ENCODE data around the gene ZNF407.

ZNF407 gene

DNA sequence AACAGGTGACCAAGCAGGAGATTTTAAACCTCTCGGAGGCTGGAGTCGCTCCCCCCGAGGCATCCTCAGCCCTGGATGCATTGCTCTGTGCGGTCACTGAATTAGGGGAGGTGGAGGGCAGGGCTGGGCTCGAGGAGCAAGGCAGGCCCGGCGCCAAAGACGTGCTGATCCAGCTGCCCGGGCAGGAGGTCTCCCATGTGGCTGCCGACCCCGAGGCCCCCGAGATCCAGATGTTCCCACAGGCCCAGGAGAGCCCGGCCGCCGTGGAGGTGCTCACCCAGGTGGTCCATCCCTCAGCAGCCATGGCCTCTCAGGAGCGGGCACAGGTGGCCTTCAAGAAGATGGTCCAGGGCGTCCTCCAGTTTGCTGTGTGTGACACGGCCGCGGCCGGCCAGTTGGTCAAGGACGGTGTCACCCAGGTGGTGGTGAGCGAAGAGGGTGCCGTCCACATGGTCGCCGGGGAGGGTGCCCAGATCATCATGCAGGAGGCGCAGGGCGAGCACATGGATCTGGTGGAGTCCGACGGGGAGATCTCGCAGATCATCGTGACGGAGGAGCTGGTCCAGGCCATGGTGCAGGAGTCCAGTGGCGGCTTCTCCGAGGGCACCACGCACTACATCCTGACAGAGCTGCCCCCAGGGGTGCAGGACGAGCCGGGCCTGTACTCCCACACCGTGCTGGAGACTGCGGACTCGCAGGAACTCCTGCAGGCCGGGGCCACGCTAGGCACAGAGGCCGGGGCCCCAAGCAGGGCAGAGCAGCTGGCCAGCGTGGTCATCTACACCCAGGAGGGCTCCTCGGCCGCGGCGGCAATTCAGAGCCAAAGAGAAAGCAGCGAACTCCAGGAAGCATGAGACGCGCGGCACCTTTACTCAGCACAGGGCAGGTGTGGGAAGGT is 466.2 kb downstream of the ZNF407 start:
- no peak for DNase-seq

DNA sequence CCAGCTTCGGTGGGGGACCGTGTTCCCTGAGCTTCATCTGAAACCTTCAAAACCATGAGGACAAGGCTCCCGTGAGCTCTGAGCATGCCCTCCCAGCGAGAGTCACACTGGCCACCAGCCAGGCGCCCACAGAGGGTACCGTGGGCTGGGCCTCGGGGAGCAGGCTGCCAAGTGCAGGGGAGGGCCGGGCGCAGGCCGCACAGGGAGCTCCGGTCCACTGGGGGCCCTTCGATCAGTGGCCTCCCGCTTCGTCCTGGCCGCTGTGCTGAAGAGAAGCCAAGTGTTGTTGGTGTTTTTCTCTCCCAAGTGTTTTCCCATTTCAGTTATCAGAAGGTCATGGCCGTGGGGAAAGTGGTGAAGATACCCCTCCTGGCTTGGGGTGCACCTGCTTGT is 466.8 kb downstream of the ZNF407 start:
- no peak for DNase-seq

DNA sequence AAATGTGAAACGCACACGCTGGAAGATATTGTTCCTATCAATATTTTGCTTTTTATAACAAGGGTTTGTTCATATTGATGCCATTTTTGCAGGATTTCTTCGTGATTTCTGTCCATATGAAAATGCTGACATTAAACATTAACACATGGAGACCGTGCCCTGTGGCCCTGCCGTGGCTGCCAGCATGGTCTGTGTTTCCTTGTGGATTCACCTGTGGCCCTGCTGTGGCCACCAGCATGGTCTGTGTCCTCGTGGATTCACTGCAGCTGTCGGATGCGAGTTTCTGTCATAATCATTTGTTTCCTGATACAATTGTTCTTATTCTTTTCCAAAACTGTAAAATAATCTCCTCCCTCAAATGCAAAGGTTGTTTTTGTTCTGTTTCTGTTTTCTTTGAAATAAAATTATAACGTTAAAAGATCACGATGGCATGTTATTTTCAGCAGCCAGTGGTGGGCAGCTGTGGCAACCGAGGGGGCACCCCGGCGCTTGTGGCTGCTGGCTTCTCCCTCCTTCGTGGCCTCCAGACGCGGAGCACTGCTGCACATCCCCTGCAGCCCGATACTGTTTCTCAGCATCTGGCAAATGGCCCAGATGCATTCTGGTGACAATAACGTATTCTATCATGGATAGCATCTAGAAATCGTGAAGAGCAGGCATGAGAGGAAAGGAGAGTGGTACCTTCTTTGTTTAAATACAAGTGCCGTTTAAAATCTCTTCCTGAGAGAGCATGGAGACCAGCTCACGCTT is 467.8 kb downstream of the ZNF407 start:
- no peak for DNase-seq

DNA sequence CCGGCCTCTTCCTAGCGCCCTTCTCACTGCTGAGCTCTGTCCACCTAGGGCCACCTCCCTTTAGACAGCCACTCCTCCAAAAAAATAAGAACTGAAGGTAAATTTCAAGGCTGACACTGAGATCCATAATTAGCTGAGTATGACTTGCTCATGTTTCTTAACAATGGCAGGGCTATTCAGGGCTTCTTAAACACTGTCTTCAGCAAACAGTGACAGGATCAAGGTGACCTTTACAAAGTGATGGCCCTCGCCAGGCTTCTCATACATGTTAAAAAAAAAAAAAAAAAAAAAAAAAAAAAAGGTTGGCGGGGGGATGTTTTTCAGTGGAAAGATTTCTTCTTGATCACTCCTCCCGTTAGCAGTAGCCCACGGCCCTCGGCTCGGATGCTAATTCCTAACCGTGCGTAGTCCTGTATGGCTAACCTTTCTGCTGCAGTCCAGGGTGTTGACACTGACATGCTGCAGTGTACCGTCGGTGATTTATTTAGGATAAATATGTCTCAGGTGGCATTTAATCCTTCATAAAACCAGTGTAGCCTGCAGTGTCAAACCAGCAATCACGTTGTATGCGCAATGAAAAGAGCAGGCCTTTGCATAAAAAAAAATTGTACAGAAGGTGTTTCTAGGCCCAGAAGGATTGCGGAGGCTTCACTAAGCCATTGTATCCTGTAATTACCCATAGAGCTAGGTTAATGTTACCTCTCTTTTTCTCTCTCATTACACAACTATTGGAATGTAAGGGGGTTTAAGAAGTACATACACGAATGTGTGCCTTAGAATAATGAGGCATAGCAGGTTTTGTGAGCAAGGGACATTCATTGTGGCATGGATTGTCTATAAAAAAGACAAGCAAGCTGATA is 468.6 kb downstream of the ZNF407 start:
- no peak for DNase-seq

DNA sequence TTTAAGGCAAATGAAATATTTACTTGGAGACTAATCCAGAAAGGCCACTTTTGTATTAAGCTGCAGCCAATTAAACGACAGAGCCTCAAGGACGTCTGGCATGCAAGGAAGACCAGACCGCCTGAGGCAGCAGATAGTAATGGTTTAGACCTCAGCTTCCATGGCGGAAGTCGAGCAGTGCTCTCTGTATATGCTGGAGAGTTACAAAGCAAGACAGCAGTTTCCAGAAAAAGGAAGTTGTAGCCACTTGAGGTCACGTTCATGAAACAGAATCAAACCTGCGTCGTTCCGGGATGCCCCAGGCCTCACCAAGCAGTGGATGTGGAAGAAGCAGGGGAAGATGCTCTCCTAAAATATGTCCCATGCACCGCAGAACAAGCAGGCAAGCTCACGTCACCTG is 469.3 kb downstream of the ZNF407 start:
- DNase-seq = no peak

DNA sequence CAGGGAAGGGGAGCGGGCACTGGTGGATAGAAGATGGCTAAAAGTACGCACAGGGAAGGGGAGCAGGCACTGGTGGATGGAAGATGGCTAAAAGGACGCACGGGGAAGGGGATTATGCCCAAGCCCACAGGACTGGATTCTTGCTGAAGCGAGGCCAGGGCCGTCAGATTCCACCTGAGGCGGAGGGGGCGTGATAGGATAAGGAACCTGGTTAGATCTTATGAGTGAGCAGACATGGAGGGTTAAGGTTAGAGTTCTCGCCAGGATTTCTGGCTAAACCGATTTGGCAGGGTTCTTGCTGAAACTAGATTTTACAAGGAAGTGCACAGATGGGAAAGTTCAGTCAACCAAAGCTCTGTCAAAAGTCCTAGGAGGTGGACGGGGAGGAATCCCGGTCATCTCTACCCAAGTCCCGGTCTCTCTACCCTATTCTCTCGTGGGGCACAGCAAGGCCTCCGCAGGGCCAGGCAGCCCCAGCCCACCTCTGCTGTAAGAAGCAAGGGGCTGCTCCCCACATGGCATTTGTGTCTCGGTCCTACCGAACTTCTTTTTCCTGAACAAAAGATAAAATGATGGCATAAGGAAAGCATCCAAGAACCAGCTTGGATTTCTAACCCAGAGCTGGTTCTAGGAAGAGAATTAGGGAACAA is 470.5 kb downstream of the ZNF407 start:
- DNase-seq = no peak

DNA sequence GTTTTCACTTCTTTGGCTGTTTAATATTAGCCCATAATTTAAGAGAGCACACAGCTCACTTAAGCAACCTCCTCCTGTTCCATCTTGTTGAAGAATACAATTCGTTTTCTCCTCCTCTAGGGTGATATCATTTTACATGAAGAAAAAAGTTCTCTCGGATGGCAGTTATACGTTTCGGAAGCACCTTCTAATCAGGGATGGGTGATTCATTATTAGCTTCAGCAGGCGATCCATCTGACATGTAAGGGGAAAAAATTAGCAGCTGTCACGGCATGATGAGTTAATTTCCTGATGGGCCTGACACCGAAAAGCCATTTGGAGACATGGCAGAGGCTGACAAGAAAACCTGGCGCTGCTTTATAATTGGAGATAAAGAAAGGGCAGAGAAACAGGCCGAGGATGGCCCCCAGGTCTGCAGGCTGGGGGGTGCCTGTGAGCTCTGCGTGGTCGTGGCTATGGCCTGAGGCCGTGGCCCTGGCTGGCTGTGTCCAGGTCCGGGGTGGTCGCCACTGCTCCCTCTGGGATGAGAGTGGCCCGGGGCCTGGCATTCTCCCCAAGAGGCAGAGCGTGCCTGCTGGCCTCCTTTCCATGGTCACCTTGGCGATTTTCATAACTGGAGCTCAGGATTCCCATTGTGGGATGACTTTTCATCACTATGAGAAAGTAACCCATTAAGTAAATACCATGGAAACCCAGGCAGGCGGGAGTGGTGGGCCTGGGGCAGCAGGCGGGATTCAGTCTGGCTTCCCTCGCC is 471.2 kb downstream of the ZNF407 start:
- no peak for DNase-seq

DNA sequence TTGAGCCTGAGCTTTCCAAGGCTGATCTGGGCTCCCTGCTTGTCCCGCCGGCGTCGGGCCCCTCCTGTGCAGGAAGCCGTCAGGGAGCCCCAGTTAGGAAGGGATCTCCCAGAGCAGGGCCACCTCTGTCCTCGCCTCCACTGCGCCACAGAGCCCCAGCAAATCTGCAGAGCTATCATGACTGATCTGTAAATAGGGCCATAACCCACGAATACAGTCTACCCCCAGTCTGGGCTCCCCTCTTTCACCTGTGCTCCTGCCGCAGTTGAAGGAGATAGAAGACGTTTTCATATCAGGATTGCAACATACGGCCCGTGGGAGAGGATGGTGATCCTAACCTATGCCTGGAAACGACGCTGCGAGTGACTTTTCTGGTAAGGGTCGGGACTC is 472.6 kb downstream of the ZNF407 start:
- DNase-seq = no peak

DNA sequence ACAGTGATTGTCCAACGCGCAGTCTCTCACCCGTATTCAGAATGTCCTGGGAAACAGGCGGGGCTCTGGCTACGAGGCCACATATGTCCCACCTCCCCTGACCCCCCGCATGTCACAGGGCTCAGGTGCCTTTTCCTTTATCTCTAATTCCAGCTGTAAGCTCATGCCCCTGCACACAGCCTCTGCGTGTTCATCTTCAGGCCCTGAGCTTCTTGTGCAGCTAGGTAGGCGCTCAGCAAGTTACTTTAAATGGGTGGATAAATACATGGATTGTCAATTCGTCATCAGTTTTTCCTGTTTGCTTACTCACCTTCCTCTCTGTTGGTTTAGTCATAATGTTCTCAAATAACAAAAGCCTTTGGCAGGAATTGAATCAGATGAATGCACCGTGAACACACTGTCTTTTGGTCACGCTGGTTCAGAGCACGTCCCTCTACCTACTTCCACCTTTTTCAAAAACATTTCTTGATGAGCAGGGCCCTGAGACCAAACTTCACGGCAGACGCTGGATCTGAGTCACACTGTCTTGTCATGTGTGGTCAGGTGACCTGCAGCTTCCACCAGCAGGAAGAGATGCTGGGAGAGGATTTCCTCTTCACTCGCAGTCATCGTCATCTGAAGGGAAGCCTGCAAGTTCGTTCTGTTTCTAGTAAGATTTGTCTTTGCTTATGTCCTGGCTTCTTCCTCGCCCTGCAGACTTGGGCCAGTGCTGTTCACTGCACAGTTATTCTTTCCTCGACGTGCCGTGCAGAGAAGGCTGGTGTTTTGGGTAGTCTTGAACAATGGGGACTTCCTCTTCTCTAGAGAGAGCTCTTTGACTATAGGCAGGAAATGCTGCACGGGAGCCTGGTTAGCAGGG is 473.2 kb downstream of the ZNF407 start:
- DNase-seq = peak; percentile 48

DNA sequence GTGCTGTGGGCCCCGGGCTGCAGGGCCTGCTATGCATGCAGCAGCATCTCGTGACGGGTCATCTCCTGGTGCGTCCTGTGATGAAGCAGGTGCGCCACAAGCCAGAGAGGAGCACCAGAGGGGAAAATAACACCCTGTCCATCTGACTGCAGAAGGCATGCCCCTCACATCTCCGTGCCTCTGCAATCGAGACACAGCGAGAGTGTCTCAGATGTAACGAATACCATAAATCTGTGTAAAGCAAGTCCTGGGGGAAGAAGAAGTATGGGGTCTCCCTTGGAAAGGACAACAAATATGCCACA is 473.8 kb downstream of the ZNF407 start:
- no peak for DNase-seq

DNA sequence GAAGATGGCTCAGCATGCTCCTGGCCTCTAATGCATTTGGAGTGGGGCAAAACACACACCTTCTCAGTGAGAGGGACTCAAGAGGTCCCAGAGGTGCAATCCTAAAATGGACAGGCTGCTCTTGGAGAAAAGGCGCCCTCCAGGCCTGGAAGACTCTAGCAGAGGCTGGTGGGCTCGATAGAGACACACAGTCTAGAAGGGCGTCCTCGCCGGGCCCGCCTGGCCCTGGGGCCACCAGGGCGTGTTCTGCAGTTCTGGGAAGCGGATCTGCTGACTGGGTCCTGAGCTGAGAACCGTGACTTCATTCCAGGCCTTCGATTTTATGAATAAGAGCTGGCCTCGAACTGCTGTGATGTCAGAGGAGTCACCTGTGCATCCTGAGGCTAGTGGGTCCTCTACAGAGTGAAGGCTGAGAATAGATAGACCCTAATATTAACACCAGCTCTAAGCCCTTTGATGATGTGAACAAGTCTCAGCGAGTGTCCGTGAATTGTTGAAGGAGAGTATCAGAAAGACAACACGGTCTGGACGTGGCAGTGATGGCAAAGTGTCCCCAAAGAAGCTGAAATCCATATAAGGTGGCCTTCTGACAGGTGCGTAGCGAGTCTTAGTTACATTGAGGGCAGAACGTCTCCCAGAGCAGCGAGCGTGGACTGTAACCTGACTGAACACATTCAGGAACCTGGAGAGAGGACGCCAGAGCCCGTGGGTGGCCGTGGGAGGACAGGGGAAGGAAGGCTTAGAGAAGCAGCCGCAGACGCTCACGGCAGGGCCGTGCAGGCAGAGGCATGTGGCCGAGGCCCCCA is 474.4 kb downstream of the ZNF407 start:
- DNase-seq = no peak

DNA sequence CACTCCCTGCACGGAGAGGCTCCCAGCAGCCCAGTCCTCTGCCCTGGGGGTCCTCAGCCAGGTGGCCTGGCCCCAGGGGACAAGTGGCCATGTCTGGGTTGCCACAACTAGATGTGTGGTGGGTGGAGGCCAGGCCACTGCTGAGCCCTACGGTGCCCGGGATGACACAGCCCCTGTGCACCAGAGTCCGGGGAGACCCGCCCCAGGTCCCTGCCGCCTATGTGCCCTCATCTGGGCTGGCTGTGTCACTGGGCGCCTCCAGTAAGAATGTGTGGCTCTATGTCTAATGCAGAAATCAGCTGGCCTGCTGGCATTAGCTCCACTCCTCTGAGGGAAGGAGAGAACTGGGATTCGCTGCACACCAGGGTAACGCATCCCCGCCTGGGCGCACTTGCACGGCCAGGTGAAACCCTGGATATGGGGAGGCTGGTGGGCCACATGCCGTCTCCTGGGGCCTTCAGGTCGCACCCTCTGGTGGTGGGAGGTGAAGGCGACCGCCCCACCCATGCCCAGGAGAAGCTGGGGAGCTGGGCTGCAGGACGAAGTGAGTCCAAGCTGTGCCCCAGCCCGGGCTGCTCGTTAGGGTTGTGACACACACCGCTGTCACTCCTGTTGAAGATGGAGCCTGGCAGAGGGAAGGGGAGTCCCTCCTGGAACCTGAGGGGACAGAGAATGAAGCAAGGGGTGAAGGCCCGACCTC is 475.2 kb downstream of the ZNF407 start:
- DNase-seq = no peak

DNA sequence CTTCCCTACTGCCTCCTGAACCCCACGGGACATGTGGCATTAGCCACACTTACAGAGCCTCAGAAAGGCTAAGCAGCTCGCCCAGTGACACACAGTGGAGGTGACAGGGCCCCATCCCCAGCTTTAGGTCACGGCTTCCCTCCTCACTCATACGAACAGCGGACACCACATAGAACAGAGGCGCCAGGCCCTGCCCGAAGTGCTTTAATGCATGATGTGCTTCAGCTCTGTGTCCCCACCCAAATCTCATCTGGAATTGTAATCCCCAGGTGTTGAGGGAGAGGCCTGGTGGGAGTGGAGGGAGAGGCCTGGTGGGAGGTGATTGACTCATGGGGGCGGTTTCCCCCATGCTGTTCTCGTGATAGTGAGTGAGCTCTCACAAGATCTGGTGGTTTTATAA is 476.0 kb downstream of the ZNF407 start:
- no peak for DNase-seq

DNA sequence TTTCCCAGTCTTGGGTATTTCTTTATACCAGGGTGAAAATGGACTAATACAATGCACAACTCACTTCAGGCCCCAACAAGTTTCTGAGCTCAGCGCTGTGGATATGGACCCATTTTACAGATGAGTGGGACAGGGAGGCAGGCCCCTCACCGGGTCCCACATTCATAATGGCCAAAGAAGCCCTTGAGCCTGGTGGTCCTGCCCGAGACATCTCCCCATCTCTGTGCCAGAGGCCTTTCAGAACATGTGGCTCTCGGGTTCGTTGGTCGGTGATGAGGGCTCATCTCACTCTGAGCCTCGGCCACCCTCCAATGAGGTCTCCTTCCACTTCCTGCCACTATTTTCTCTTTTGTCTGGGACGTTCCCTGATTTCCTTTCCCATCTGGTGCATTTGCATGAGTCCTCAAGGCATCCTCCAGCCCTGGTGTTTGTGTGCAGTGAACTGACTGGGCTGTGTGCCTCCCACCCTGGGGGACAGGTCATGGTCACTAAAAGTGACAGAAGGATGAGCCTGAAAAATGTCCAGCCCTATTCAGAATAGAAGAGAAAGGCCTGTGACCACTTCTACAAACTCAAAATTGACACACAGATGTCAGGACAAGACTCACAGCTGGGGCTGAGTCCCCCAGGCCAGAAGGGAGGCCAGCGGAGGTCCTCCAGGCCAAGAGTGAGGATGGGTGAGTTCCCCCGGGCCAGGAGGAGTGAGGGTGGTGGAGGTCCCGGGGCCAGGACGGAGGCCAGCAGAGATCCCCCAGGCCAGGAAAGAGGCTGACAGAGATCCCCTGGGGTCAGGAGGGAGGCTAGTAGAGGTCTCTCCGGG is 476.7 kb downstream of the ZNF407 start:
- no peak for DNase-seq

DNA sequence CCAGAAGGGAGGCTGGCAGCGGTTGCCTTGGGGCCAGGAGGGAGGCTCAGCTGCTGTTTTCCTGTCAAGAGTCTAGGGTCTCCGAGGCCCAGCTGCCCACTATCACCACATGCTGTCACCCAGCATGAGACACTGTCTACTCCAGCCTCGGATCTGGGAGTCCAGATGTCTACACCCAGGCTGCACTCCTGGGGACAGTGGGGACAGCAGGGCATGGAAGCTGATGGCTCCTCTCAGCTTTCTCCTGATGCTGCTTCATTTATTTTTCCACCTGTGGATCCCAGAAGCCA is 477.3 kb downstream of the ZNF407 start:
- DNase-seq = no peak

DNA sequence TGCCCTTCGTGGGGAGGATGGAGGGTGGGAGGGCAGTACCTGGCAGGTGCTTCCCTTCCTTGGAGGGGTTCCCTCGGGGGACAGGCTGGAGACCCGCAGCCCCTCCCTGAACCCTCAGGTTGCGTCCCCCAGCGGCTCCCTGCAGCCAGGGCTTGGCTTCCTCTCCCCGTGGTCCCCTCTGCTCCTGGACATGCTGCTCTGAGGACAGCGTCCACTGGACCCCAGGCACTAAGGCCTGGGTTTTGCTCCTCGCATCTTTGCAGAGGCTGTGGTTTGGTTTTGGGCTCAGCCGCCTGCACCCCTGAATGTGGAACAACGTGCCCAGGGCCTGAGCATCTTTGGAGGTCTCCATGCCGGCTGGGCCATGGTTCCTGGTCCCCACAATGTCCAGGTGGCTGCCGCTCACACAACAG is 477.8 kb downstream of the ZNF407 start:
- no peak for DNase-seq

DNA sequence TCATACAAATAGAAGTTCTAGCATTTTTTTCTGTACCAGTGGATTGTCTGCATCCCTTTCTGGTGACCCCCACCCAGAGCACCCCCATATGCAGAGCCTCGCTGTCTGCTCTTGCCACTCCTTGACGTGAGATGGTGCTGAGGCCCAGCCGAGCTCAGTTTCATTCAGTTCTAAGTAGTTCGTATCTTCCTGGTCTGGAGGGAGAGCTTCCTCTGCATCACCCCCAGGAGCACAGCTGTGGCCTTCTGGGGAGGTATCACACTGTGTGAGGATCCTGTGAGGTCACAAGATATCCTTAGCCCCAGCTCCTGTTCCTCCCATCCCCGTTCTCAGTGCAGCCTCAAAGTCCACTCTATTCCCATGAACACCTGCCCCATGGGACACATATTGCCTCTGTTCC is 478.6 kb downstream of the ZNF407 start:
- no peak for DNase-seq

DNA sequence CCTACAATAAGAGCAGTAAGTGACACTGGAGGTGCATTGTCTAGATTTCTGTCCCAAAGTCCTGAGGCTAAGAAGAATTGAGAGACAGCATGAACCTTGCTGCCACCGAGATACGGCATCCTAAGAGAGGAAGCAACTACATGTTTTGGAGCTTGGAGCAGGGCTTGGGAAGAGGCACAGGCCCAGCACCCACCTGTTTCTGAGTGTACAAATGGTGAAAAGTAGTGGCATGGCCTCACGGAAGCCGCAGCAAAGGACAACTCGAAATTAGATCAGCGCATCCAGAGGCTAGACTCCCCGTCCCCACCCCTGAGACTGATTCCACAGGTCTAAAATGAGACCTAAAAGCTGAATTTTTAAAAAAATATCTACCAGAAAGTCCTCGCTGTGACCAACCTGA is 483.8 kb downstream of the ZNF407 start:
- no peak for DNase-seq

DNA sequence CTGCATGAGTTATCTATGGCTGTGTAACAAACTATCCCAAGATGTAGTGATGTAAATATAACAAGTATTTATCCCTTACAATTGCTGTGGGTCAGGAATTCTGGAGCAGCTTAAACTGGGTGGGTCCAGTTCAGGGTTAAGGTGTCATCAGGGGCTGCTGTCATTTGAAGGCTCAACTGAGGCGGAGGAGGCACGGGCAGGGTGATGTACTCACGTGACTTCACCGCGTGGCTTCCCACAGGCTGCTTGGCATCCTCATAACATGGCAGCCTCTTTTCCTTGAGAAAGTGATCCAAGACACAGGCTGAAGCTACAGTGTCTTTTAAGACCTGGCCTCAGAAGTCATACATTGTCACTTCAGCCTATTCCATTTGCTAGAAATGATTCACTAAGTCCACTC is 485.5 kb downstream of the ZNF407 start:
- no peak for DNase-seq

Data from NCI-H1417 treated with DMSO at 0.1 percent for 48 hours (cell line).